HepG2 (cell line): ENCODE measurements around the gene VPS26A. TPM values are rescaled to one million over a fixed set of nuclear protein-coding genes. Genes with fewer than 3 reads are reported as not detected.
A peak's percentile ranks its signal among the peaks of the same experiment; 100 is the strongest.

Experiments used
- FOXK2 ChIP-seq: fragments of 450-650 bp; IDR thresholded peaks from 2 replicates; pipeline ENCODE4 v1.6.1; 2016
- GLI4 ChIP-seq: sonication (generic); formaldehyde crosslinking; IDR thresholded peaks from 2 replicates; pipeline ENCODE4 v1.5.1; 2020; ENCODE audit warnings: missing genetic modification reagents, mild to moderate bottlenecking, moderate library complexity, borderline replicate concordance
- HMG20B ChIP-seq: conservative IDR thresholded peaks from 2 replicates; pipeline ENCODE4 v1.6.1; 2016; ENCODE audit warnings: missing genetic modification reagents, missing compliant biosample characterization
- KDM1A ChIP-seq: IDR thresholded peaks from 2 replicates; pipeline ENCODE4 v1.6.1; 2016; ENCODE audit warnings: missing compliant biosample characterization
- MATR3 ChIP-seq: sonication (generic); formaldehyde crosslinking; IDR thresholded peaks from 2 replicates; pipeline ENCODE4 v1.4.0; 2020; ENCODE audit warnings: missing genetic modification reagents
- MYC ChIP-seq: sonication (generic); formaldehyde crosslinking; IDR thresholded peaks from 2 replicates; pipeline ENCODE4 v1.9.0; 2021; ENCODE audit warnings: missing genetic modification reagents, borderline replicate concordance
- NR3C1 ChIP-seq: sonication (generic); formaldehyde crosslinking; IDR thresholded peaks from 2 replicates; pipeline ENCODE4 v1.4.0; 2020; ENCODE audit warnings: missing genetic modification reagents
- SNAI1 ChIP-seq: sonication (generic); formaldehyde crosslinking; IDR thresholded peaks from 2 replicates; pipeline ENCODE4 v1.5.0; 2020; ENCODE audit warnings: mild to moderate bottlenecking, missing genetic modification reagents, borderline replicate concordance
- ZNF124 ChIP-seq: sonication (generic); formaldehyde crosslinking; IDR thresholded peaks from 2 replicates; pipeline ENCODE4 v1.4.0; 2020; ENCODE audit warnings: missing genetic modification reagents
- ZNF292 ChIP-seq: sonication (generic); formaldehyde crosslinking; IDR thresholded peaks from 2 replicates; pipeline ENCODE4 v1.8.1; 2022; ENCODE audit warnings: mild to moderate bottlenecking, low read depth, missing genetic modification reagents, borderline replicate concordance
- ZNF354B ChIP-seq: sonication (generic); formaldehyde crosslinking; IDR thresholded peaks from 2 replicates; pipeline ENCODE4 v1.8.0; 2022; ENCODE audit warnings: mild to moderate bottlenecking, missing genetic modification reagents
- ZNF468 ChIP-seq: sonication (generic); formaldehyde crosslinking; IDR thresholded peaks from 2 replicates; pipeline ENCODE4 v1.8.0; 2022; ENCODE audit warnings: mild to moderate bottlenecking, moderate library complexity, missing genetic modification reagents
- ZNF569 ChIP-seq: sonication (generic); formaldehyde crosslinking; IDR thresholded peaks from 2 replicates; pipeline ENCODE4 v1.5.0; 2020; ENCODE audit warnings: mild to moderate bottlenecking, missing genetic modification reagents, moderate library complexity, borderline replicate concordance
- ZNF614 ChIP-seq: IDR thresholded peaks from 2 replicates; pipeline ENCODE4 v1.6.1; 2018; ENCODE audit warnings: missing biosample characterization, missing genetic modification reagents, inconsistent platforms, borderline replicate concordance
- ZNF720 ChIP-seq: sonication (generic); formaldehyde crosslinking; IDR thresholded peaks from 2 replicates; pipeline ENCODE4 v1.4.0; 2020; ENCODE audit warnings: missing genetic modification reagents
- polyA plus RNA-seq, 8 experiments: library from polyadenylated mRNA; depleted of rRNA in 3 of 8; stranded (reverse) in 7 of 8; unstranded in 1 of 8; fragments of >200 nt; fragmentation: Illumina TruSeq in 4 of 8; extraction: Trizol in 4 of 8; gene quantifications; 2 replicates each; pipeline versions ENCODE4 v1.2.1 to v1.2.3, GENCODE V29; 2011 to 2016; ENCODE audit warnings: low read depth in 4 of 8, missing spikeins in 1 of 8, mixed read lengths in 1 of 8; ENCODE audit not compliant: insufficient read depth in 1 of 8
- total RNA-seq, 5 experiments: library from RNA; depleted of rRNA; stranded (reverse); fragments of >200 nt; fragmentation: Illumina TruSeq; extraction: Trizol; gene quantifications; 2 replicates each; pipeline ENCODE4 v1.2.3, GENCODE V29; 2016; ENCODE audit warnings: low read depth in 1 of 5
- TF ChIP-seq, protein P1 (sequence below): sonication (generic); formaldehyde crosslinking; IDR thresholded peaks from 2 replicates; pipeline ENCODE4 v1.5.0; 2020; ENCODE audit warnings: mild to moderate bottlenecking, missing genetic modification reagents
- TF ChIP-seq, protein P2 (sequence below): IDR thresholded peaks from 2 replicates; pipeline ENCODE4 v1.6.1; 2018; ENCODE audit warnings: missing genetic modification reagents
- TF ChIP-seq, protein P3 (sequence below): sonication (generic); formaldehyde crosslinking; IDR thresholded peaks from 2 replicates; pipeline ENCODE4 v1.4.0; 2020; ENCODE audit warnings: mild to moderate bottlenecking, missing genetic modification reagents
- TF ChIP-seq, protein P4 (sequence below): sonication (generic); formaldehyde crosslinking; IDR thresholded peaks from 2 replicates; pipeline ENCODE4 v1.4.0; 2020; ENCODE audit warnings: mild to moderate bottlenecking, missing genetic modification reagents
- TF ChIP-seq, protein P5 (sequence below): sonication (generic); formaldehyde crosslinking; IDR thresholded peaks from 2 replicates; pipeline ENCODE4 v1.4.0; 2020; ENCODE audit warnings: missing genetic modification reagents
- TF ChIP-seq, protein P6 (sequence below): sonication (generic); formaldehyde crosslinking; IDR thresholded peaks from 2 replicates; pipeline ENCODE4 v1.8.0; 2022; ENCODE audit warnings: mild to moderate bottlenecking, missing genetic modification reagents, borderline replicate concordance

Gene VPS26A
- total and polyA plus RNA-seq, 2 of the 13 experiments (the other 11 are each of a cell fraction or from before 2014, with no cell fraction given): 12.9 to 32.6 TPM

DNA sequence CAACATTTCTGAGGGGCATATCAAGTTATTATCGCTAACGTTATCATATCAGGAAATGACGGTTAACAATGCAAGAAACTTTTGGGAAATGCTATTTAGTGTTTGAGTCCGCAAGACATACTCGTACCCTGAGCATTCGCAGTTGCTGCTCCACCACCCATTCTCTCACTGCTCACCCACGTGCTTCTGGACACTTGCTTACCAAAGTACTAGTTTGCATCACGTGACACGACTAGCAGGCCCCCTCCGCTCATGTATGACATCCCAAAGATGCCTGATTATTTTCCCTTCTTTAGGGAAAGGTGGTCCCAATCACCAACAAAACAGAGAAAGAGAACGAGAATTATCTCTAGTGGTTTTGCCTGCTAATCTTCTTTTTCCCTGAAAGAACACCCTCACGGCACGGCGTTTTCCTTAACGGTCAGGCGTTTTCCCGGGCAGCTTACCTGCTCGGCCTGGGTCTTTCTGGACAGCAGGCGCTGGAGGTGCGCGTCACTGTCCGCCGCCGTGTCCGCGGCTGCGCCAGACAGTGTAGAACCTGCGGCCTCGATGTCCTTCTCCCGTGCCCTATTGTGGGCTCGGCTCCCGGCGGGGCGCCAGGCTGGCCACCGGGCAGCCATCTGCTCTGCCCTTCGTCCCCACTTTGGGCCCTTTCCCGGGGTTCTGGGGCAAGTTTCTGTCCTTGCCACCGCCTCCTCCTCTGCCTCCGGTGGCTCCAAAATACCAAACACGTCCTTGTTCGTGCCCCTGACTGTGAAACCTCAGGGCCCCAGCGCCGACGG, 56.0 kb downstream of the VPS26A start, which contains the start of gene SUPV3L1 (continued):
- TF ChIP-seq, protein P1, sequence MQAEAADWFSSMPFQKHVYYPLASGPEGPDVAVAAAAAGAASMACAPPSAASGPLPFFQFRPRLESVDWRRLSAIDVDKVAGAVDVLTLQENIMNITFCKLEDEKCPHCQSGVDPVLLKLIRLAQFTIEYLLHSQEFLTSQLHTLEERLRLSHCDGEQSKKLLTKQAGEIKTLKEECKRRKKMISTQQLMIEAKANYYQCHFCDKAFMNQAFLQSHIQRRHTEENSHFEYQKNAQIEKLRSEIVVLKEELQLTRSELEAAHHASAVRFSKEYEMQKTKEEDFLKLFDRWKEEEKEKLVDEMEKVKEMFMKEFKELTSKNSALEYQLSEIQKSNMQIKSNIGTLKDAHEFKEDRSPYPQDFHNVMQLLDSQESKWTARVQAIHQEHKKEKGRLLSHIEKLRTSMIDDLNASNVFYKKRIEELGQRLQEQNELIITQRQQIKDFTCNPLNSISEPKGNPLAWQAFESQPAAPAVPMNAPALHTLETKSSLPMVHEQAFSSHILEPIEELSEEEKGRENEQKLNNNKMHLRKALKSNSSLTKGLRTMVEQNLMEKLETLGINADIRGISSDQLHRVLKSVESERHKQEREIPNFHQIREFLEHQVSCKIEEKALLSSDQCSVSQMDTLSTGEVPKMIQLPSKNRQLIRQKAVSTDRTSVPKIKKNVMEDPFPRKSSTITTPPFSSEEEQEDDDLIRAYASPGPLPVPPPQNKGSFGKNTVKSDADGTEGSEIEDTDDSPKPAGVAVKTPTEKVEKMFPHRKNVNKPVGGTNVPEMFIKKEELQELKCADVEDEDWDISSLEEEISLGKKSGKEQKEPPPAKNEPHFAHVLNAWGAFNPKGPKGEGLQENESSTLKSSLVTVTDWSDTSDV (CRISPR knock-in tag): no peak
- TF ChIP-seq MYC (CRISPR knock-in tag) (peak; percentile 99), FOXK2 (peak; percentile 91), HMG20B (CRISPR knock-in tag) (no peak), ZNF468 (CRISPR knock-in tag) (no peak), ZNF614 (CRISPR knock-in tag) (0 out of 2 replicates have a peak, but pooled peaks have one; percentile 12), NR3C1 (CRISPR knock-in tag) (no peak), ZNF720 (no peak), SNAI1 (no peak), ZNF354B (CRISPR knock-in tag) (no peak), MATR3 (CRISPR knock-in tag) (no peak), KDM1A (CRISPR knock-in tag) (no peak), ZNF569 (no peak), ZNF292 (no peak), GLI4 (CRISPR knock-in tag) (no peak), ZNF124 (CRISPR knock-in tag) (no peak)
- TF ChIP-seq, protein P2, sequence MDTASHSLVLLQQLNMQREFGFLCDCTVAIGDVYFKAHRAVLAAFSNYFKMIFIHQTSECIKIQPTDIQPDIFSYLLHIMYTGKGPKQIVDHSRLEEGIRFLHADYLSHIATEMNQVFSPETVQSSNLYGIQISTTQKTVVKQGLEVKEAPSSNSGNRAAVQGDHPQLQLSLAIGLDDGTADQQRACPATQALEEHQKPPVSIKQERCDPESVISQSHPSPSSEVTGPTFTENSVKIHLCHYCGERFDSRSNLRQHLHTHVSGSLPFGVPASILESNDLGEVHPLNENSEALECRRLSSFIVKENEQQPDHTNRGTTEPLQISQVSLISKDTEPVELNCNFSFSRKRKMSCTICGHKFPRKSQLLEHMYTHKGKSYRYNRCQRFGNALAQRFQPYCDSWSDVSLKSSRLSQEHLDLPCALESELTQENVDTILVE (CRISPR knock-in tag): peak; percentile 61
- TF ChIP-seq, protein P3, sequence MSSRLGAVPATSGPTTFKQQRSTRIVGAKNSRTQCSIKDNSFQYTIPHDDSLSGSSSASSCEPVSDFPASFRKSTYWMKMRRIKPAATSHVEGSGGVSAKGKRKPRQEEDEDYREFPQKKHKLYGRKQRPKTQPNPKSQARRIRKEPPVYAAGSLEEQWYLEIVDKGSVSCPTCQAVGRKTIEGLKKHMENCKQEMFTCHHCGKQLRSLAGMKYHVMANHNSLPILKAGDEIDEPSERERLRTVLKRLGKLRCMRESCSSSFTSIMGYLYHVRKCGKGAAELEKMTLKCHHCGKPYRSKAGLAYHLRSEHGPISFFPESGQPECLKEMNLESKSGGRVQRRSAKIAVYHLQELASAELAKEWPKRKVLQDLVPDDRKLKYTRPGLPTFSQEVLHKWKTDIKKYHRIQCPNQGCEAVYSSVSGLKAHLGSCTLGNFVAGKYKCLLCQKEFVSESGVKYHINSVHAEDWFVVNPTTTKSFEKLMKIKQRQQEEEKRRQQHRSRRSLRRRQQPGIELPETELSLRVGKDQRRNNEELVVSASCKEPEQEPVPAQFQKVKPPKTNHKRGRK: no peak
- TF ChIP-seq, protein P4, sequence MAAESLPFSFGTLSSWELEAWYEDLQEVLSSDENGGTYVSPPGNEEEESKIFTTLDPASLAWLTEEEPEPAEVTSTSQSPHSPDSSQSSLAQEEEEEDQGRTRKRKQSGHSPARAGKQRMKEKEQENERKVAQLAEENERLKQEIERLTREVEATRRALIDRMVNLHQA: no peak
- TF ChIP-seq, protein P5, sequence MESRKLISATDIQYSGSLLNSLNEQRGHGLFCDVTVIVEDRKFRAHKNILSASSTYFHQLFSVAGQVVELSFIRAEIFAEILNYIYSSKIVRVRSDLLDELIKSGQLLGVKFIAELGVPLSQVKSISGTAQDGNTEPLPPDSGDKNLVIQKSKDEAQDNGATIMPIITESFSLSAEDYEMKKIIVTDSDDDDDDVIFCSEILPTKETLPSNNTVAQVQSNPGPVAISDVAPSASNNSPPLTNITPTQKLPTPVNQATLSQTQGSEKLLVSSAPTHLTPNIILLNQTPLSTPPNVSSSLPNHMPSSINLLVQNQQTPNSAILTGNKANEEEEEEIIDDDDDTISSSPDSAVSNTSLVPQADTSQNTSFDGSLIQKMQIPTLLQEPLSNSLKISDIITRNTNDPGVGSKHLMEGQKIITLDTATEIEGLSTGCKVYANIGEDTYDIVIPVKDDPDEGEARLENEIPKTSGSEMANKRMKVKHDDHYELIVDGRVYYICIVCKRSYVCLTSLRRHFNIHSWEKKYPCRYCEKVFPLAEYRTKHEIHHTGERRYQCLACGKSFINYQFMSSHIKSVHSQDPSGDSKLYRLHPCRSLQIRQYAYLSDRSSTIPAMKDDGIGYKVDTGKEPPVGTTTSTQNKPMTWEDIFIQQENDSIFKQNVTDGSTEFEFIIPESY (CRISPR knock-in tag): peak; percentile 23
- TF ChIP-seq, protein P6, sequence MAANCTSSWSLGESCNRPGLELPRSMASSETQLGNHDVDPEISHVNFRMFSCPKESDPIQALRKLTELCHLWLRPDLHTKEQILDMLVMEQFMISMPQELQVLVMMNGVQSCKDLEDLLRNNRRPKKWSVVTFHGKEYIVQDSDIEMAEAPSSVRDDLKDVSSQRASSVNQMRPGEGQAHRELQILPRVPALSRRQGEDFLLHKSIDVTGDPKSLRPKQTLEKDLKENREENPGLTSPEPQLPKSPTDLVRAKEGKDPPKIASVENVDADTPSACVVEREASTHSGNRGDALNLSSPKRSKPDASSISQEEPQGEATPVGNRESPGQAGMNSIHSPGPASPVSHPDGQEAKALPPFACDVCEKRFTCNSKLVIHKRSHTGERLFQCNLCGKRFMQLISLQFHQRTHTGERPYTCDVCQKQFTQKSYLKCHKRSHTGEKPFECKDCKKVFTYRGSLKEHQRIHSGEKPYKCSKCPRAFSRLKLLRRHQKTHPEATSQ (CRISPR knock-in tag): peak; percentile 46; the same call in 1 of the 2 replicates
